IPS-18a (cell line): ENCODE data around the gene EIF4G2.

Experiments
- H3K27ac ChIP-seq: one replicate; pipeline ENCODE4 v1.5.1; 2013; ENCODE audit warnings: low read length
- H3K27me3 ChIP-seq: one replicate; pipeline ENCODE4 v1.6.1; 2013; ENCODE audit warnings: mild to moderate bottlenecking, low read length; ENCODE audit not compliant: control insufficient read depth, insufficient read depth
- H3K36me3 ChIP-seq: one replicate; pipeline ENCODE4 v1.6.1; 2013; ENCODE audit warnings: low read depth, low read length; ENCODE audit not compliant: control insufficient read depth
- H3K4me1 ChIP-seq: one replicate; pipeline ENCODE4 v1.6.1; 2013; ENCODE audit warnings: low read depth, low read length; ENCODE audit not compliant: control insufficient read depth
- H3K4me3 ChIP-seq: one replicate; pipeline ENCODE4 v1.5.1; 2013; ENCODE audit warnings: low read length
- H3K9ac ChIP-seq: one replicate; pipeline ENCODE4 v1.6.1; 2013; ENCODE audit warnings: mild to moderate bottlenecking, low read length, moderate library complexity
- H3K9me3 ChIP-seq: one replicate; pipeline ENCODE4 v1.6.1; 2013; ENCODE audit warnings: low read depth, low read length; ENCODE audit not compliant: control insufficient read depth

EIF4G2 gene

GRCh38 chr11:10784232-10785145 lies 24.2 kb downstream of the EIF4G2 start:
- H3K27ac ChIP-seq: no peak overlapping the region
- H3K9me3 ChIP-seq: no peaks in the 10 kb centered on the region
- no peak overlapping the region for H3K4me3 ChIP-seq
- no peaks in the 10 kb centered on the region for H3K27me3 ChIP-seq
- no peak overlapping the region for H3K9ac ChIP-seq
- H3K36me3 ChIP-seq: no peaks in the 10 kb centered on the region
- no peaks in the 10 kb centered on the region for H3K4me1 ChIP-seq

- Histone ChIP-seq H3K27ac (no peak overlapping the region), H3K4me3 (no peak overlapping the region), H3K9me3 (no peaks in the 10 kb centered on the region), H3K27me3 (no peaks in the 10 kb centered on the region), H3K36me3 (peaks cover 34% of the 10 kb centered on the region), H3K4me1 (no peaks in the 10 kb centered on the region), H3K9ac (no peak overlapping the region)
These were observed 28.7 kb downstream of the EIF4G2 start for GRCh38 chr11:10780040-10780439.

- Histone ChIP-seq H3K4me3 (no peak overlapping the region), H3K27ac (no peak overlapping the region), H3K27me3 (no peaks in the 10 kb centered on the region), H3K36me3 (peaks cover 42% of the 10 kb centered on the region), H3K9ac (no peak overlapping the region), H3K9me3 (no peaks in the 10 kb centered on the region), H3K4me1 (no peaks in the 10 kb centered on the region)
These were observed 29.6 kb downstream of the EIF4G2 start for GRCh38 chr11:10779086-10779485.

- Histone ChIP-seq H3K4me3 (no peak overlapping the region), H3K4me1 (no peaks in the 10 kb centered on the region), H3K9me3 (no peaks in the 10 kb centered on the region), H3K36me3 (peaks cover 46% of the 10 kb centered on the region), H3K9ac (no peak overlapping the region), H3K27me3 (no peaks in the 10 kb centered on the region), H3K27ac (no peak overlapping the region)
These were observed 30.3 kb downstream of the EIF4G2 start for GRCh38 chr11:10778217-10778970.

- Histone ChIP-seq H3K36me3 (peaks cover 51% of the 10 kb centered on the region), H3K27ac (no peak overlapping the region)
These were observed 30.9 kb downstream of the EIF4G2 start for GRCh38 chr11:10777806-10778205.

GRCh38 chr11:10777393-10777793 lies 31.3 kb downstream of the EIF4G2 start:
- Histone ChIP-seq H3K4me1 (no peaks in the 10 kb centered on the region), H3K27ac (no peak overlapping the region), H3K9ac (no peak overlapping the region), H3K4me3 (no peak overlapping the region), H3K9me3 (no peaks in the 10 kb centered on the region), H3K36me3 (peaks cover 56% of the 10 kb centered on the region), H3K27me3 (no peaks in the 10 kb centered on the region)

More at GRCh38 chr11:10777806-10778205, 30.9 kb downstream of the EIF4G2 start:
- no peaks in the 10 kb centered on the region for H3K27me3 ChIP-seq
- no peak overlapping the region for H3K4me3 ChIP-seq
- no peaks in the 10 kb centered on the region for H3K9me3 ChIP-seq
- H3K9ac ChIP-seq: no peak overlapping the region
- H3K4me1 ChIP-seq: no peaks in the 10 kb centered on the region

- no peaks in the 10 kb centered on the region for H3K27me3 ChIP-seq
- H3K9me3 ChIP-seq: no peaks in the 10 kb centered on the region
- no peak overlapping the region for H3K4me3 ChIP-seq
- H3K9ac ChIP-seq: no peak overlapping the region
- H3K4me1 ChIP-seq: no peaks in the 10 kb centered on the region
- H3K36me3 ChIP-seq: peaks cover 78% of the 10 kb centered on the region
- H3K27ac ChIP-seq: no peak overlapping the region
These were observed 33.9 kb downstream of the EIF4G2 start for GRCh38 chr11:10774811-10775210.

- Histone ChIP-seq H3K36me3 (peaks cover 58% of the 10 kb centered on the region), H3K4me3 (no peak overlapping the region)
These were observed 37.3 kb downstream of the EIF4G2 start for GRCh38 chr11:10771457-10771856.

GRCh38 chr11:10770626-10771254 lies 38.0 kb downstream of the EIF4G2 start:
- Histone ChIP-seq H3K9ac (no peak overlapping the region), H3K4me1 (peaks cover 11% of the 10 kb centered on the region), H3K27ac (no peak overlapping the region), H3K27me3 (no peaks in the 10 kb centered on the region), H3K9me3 (no peaks in the 10 kb centered on the region), H3K4me3 (no peak overlapping the region), H3K36me3 (peaks cover 53% of the 10 kb centered on the region)

More at GRCh38 chr11:10771457-10771856, 37.3 kb downstream of the EIF4G2 start:
- Histone ChIP-seq H3K27ac (no peak overlapping the region), H3K4me1 (peaks cover 5% of the 10 kb centered on the region), H3K27me3 (no peaks in the 10 kb centered on the region), H3K9me3 (no peaks in the 10 kb centered on the region), H3K9ac (no peak overlapping the region)

GRCh38 chr11:10764412-10764811 lies 44.3 kb downstream of the EIF4G2 start:
- peaks cover 11% of the 10 kb centered on the region for H3K4me1 ChIP-seq
- H3K36me3 ChIP-seq: peaks cover 46% of the 10 kb centered on the region

GRCh38 chr11:10763766-10764165 lies 45.0 kb downstream of the EIF4G2 start:
- H3K4me1 ChIP-seq: peaks cover 11% of the 10 kb centered on the region
- peaks cover 51% of the 10 kb centered on the region for H3K36me3 ChIP-seq

More at GRCh38 chr11:10764412-10764811, 44.3 kb downstream of the EIF4G2 start:
- no peak overlapping the region for H3K9ac ChIP-seq
- H3K4me3 ChIP-seq: no peak overlapping the region
- no peak overlapping the region for H3K27ac ChIP-seq
- H3K27me3 ChIP-seq: no peaks in the 10 kb centered on the region
- no peaks in the 10 kb centered on the region for H3K9me3 ChIP-seq

More at GRCh38 chr11:10763766-10764165, 45.0 kb downstream of the EIF4G2 start:
- no peak overlapping the region for H3K4me3 ChIP-seq
- no peak overlapping the region for H3K9ac ChIP-seq
- no peak overlapping the region for H3K27ac ChIP-seq
- no peaks in the 10 kb centered on the region for H3K9me3 ChIP-seq
- H3K27me3 ChIP-seq: no peaks in the 10 kb centered on the region
